Fibroblast of gingiva (primary cell): ENCODE results near the gene CEACAM18.

Experiments used
- DNase-seq: peaks from one replicate; pipeline ENCODE4 v3.0.0-alpha.2; 2011; ENCODE audit warnings: low read depth

The CEACAM18 gene

DNA sequence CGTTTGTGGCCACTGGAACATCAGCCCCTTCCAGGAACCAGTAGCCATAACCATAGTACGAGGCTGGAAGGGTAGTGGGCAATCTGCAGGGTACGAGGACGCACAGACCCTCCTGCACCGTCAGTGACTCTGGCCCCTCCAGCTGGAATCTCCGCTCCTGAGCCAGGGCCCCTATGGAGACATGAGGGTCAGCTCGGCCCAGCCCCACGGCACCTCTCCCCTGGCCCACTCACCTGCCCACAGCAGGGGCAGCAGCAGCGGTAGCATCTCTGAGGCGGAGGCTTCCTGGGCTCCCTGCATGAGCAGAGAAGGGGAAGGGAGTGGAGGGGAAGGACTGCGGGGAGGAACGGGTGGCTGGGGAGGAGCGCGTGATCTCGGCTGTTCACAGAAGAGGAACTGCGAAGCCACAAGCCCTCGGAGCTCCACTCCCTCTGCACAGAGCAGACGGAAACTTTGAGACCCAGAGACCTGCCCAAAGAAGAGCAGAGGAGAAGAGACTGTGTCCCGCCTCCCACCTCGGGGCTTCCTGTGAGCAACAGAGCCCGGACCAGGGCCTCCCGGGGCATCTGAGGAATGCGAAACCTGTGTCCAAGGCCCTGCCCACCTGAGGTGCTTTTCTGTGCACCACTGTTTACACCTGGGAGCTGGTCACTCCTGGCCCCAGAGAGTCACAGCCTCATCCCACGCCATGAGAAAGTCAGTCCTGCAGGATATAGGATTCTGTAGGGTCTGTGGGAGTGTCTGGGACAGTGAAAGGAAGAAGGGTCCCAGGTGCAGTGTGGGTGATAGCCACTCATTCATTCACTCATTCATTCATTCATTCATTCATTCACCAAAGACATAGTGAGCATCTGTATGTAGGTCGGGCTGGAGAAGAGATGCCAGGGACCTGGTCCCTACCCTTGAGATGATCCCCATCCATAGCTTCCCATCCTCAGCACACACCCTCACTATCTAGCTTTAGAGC lies 53.3 kb downstream of the CEACAM18 start, which contains the start of gene SIGLEC6:
Gene SIGLEC6, minus strand, starts transcription at position 322 of the 967 bp plus-strand sequence. Its CDS starts 22 bp downstream, at position 300.
- no peak for DNase-seq

DNA sequence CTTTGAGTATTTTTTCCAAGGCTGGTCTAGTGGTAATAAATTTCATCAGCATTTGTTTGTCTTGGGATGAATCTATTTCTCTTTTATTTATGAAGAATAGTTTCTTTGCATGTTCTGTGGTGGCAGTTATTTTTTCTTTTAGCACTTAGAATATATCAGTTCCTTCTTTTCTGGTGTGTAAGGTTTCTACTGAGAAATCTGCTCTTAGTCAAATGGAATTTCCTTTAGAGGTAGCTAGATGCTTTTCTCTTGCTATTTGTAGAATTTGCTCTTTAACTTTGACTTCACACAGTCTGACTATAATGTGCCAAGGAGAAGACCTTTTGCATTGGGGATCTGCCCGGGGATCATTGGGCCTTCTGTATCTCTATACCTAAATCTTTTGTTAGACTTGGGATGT lies 57.2 kb downstream of the CEACAM18 start:
- DNase-seq, result no peak

DNA sequence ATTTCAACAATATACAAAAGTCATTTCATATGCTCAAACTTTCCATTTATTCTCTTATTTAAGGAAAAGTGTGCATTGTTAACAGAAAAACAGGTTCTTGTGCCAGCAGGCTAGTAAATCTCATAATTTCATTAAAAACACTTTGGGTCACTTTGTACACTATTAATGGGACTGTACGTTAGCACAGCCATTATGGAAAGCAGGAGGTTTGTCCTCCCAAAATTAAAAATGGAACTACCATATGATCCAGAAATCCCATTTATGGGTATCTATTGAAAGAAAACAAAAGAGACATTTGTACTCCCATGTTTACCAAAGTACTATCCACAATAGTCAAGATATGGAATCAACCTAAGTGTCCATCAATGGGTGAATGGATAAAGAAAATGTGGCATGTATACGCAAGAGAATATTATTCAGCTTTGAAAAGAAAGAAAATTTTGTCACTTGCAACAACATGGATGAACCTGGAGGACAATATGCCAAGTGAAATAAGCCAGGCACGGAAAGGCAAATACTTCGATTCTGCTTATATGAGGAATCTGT lies 61.6 kb downstream of the CEACAM18 start:
- no peak for DNase-seq
